GM18868 (cell line): ENCODE results near the gene IL4I1.
A peak's percentile ranks its signal among the peaks of the same experiment; 100 is the strongest.

Experiments
- ATAC-seq: cut with Tn5 transposase; IDR thresholded peaks from one replicate; pipeline ENCODE4 v1.9.1; 2021; ENCODE audit warnings: mild to moderate bottlenecking, moderate library complexity; ENCODE audit not compliant: unreplicated experiment

The IL4I1 gene

GRCh38 chr19:49879243-49879963 lies 17.3 kb downstream of the IL4I1 start:
- ATAC-seq: no peak

- no peak for ATAC-seq
Observed at GRCh38 chr19:49878744-49879070, 18.0 kb downstream of the IL4I1 start.

DNA sequence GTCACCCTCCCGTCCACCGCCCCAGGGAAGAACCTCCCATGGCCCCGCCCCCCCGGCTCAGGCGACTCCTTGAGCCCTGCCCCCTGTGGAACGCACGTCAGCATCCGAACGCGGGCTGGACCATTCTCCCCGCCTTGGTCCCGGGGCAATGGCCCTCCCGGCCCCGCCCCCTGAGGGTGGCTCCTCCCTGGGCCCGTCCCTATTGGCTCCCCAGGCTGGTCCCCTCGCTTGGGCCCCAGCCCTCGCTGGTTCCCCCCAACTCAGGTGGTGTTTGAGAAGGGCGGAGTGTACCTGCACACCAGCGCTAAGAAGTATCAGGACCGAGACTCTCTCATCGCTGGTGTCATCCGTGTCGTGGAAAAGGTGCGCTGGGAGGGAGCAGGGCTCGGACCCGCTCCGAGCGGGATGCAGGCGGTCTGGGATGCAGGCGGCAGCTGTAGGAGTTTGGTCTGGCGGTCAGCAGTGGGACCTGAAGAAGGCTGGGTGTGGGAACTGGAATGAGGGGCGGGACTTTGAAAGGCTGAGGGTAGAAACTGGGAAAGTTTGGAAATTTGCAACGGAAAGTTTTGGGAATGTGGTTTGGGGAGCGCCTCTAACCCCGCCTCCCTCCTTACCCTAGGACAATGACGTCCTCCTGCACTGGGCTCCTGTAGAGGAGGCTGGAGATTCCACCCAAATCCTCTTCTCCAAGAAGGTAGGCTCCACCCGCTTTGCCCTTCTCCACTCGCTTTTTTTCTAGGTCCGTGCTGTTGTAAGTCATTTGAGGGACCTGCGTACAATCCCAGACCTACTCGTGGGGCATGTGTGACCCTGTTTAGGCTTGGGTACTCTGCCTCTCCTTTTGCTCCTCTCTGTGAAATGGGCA lies 18.6 kb downstream of the IL4I1 start:
- ATAC-seq: peak; percentile 54

DNA sequence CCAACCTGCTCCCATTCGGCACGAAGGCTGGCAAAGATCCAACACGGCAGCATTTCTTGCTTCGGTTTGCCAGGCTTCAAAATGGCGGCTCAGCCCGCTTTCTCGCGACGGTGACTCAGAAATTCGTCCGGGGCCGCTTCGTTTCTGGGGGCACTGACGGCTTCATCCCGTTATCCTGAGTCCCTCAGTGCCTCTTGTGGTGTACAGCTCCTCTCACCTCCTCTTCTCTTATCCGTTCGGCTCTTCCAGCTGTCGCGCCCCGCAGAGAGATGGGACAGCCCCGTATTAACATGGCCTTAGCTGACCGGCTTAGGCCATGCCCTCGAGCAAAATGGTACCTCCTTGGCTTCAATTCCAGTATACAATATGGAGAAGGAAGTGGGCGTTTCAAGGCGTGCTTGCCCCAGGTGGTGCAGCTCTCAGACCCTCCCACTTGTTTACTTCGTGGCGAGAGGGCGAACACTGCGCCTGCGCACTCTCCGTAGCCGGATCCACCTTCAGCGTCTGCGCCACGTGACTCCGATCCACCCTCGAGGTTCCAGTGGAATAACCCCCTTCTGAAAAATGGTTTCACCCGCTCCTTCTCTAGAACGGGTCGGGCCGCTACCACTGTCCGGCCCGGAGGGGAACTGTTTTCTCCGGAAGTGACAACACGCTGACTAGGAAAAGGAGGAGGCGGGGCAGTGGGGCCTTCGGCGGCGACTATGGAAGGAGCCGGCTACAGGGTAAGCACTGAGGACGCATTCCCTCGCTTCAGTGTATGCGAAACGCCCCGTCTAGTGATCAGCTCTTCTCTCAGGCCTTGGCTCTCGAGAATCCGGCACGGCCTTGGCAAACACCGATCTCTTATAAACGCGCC lies 19.4 kb downstream of the IL4I1 start, which contains the start of the genes AKT1S1 and TBC1D17:
Gene AKT1S1, minus strand, starts transcription at position 336 of the 859 bp plus-strand sequence. CDS start 4,060 bp downstream, outside the sequence.
Gene TBC1D17, plus strand, starts transcription at position 683 of the 859 bp plus-strand sequence. Its CDS starts 22 bp downstream, at position 705.
- ATAC-seq: peak; percentile 53

- ATAC-seq: peak; percentile 43
Observed at GRCh38 chr19:49876422-49877019, 20.2 kb downstream of the IL4I1 start.

GRCh38 chr19:49875857-49876421 lies 20.7 kb downstream of the IL4I1 start:
- no peak for ATAC-seq

DNA sequence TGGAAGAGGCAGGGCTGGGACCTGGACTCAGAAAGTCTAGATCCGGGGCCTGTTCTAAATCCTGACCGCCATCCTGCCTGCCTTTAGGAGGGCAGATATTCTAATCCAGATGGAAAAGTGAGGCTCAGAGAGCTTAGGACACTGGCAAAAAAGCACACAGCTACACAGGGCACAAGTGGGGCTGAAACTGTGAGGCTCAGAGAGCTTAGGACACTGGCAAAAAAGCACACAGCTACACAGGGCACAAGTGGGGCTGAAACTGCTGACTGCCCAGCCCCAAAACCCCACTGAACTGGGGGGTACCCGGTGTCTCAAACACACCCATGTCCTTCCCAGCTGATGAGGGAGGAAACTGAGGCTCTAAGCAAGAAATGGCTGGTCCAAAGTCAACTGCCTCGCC lies 21.5 kb downstream of the IL4I1 start:
- no peak for ATAC-seq

GRCh38 chr19:49874503-49875157 lies 22.1 kb downstream of the IL4I1 start:
- ATAC-seq: no peak

DNA sequence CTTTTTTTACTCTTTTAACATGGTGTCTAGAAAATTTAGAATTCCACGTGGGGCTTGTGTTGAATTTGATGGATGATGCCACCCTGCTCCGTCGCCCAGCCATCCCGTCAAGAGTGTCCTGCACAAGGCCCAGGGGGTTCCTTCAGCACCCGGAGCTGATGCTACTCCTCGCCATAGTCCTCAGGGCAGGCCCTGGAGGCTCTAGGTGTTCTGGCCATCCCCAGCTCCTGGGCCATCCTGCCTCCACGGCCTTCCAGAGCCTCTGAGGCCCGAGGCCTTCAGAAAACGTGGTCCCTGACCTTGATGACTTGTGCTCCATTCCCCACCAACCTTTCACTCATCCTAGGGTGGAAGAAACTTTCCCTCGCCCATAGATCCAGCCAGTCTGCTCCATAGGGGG lies 22.9 kb downstream of the IL4I1 start:
- ATAC-seq: no peak

- no peak for ATAC-seq
Observed at GRCh38 chr19:49873129-49873521, 23.6 kb downstream of the IL4I1 start.

- ATAC-seq: no peak
Observed at GRCh38 chr19:49872245-49873128, 24.2 kb downstream of the IL4I1 start.

DNA sequence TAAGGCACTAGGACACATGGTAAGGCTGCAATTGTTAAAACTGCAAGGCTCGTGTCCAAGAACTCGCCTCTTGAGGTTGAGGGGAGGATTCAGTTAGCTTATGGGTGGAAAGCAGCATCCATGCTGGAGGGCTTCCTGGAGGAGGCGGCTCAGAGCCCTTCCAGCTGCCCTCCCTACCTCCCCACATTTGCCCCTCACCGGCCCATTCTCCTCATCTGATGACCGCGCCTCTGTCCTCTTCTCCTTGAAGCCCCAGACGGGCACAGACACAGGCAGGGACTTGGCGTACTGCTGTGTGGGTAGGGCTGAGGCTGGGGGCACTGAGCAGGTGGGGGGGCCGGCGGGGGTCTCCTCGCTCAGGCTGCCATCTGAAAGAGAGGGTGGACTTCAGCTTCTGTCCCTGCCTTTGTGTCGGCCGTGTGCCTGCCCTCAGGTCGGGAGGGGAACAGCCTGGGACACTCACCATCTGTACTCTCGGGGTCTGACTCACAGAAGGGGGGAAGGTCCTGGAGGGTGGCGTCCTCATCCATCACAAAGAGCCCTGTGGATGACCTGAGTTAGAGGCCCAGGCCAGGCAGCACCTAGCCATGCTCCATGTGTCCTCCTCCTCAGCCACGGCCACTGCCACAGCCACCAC lies 25.2 kb downstream of the IL4I1 start:
- ATAC-seq: no peak

- no peak for ATAC-seq
Observed at GRCh38 chr19:49870309-49870901, 26.3 kb downstream of the IL4I1 start.

- peak; percentile 78 for ATAC-seq
Observed at GRCh38 chr19:49869484-49870308, 27.0 kb downstream of the IL4I1 start.

GRCh38 chr19:49869009-49869483 lies 27.6 kb downstream of the IL4I1 start:
- ATAC-seq: peak; percentile 8

DNA sequence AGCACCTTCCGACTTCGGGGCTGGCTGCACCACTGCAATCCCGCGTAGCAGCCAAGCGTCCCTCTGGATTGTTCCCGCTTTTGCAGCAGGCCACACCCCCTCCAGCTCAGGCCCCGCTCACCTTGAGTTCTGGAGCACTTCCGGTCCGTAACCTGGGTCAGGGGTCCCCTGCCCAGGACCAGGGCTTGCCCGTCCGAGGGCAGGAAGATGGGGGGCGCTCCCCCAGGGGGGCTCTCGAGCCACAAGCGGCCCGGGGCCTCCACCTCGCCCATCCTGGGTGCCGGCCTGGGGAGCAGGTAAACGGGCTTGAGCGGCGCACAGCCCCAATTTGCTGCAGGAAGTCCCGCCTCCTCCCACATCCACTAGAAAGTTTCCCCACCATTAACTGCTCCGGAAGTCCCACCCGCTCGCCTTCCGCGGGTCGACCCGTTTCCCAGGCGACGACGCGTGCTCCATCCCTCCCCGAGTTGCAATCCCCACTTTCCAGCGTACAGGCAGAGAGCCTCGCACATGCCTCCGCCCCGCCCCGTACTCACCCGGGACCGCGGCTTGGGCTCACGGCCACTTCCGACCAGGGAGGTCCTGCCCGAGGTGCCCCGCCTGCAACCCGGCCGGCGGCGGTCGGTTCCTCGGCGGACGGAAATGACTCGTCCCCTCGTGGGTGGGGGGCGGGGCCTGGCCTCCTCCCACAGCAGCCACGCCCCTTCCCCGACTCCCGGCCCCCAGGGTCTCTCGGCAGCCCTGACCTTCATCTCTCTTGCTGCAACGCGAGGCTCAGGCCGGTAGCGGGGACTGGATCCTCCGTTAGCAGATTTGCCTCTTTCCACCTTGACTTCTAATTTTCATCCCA lies 29.5 kb downstream of the IL4I1 start, which contains the start of gene PNKP:
Gene PNKP, minus strand, starts transcription at position 644 of the 850 bp plus-strand sequence. Its CDS starts 372 bp downstream, at position 272.
- ATAC-seq: peak; percentile 49
